H9 (cell line): ENCODE data around the gene S100A4. TPM values are rescaled to one million over a fixed set of nuclear protein-coding genes. Genes with fewer than 3 reads are reported as not detected.
A peak's percentile ranks its signal among the peaks of the same experiment; 100 is the strongest.

ENCODE experiments used
- DNase-seq: peaks from one replicate; pipeline ENCODE4 v3.0.0-alpha.2; 2017
- H2AFZ ChIP-seq: one replicate; pipeline ENCODE4 v1.6.1; 2013; ENCODE audit warnings: mild to moderate bottlenecking, low read length, control low read depth, moderate library complexity
- H2AK5ac ChIP-seq: 2 replicates; pipeline ENCODE4 v1.6.1; 2013; ENCODE audit warnings: low read length, control low read depth, mixed read lengths; ENCODE audit not compliant: insufficient read length
- H2BK120ac ChIP-seq: one replicate; pipeline ENCODE4 v1.6.1; 2013; ENCODE audit warnings: low read depth, mild to moderate bottlenecking, low read length, control low read depth, inconsistent platforms; ENCODE audit not compliant: poor library complexity, severe bottlenecking
- H2BK12ac ChIP-seq: 2 replicates; pipeline ENCODE4 v1.6.1; 2013; ENCODE audit warnings: low read length, control low read depth, mixed read lengths, low read depth; ENCODE audit not compliant: insufficient read length
- H2BK15ac ChIP-seq: 2 replicates; pipeline ENCODE4 v1.6.1; 2013; ENCODE audit warnings: low read depth, low read length, control low read depth
- H2BK20ac ChIP-seq: one replicate; pipeline ENCODE4 v1.6.1; 2013; ENCODE audit warnings: low read depth, mild to moderate bottlenecking, low read length, control low read depth, inconsistent platforms; ENCODE audit not compliant: poor library complexity, severe bottlenecking
- H2BK5ac ChIP-seq: 2 replicates; pipeline ENCODE4 v1.6.1; 2013; ENCODE audit warnings: low read length, control low read depth, mixed read lengths; ENCODE audit not compliant: insufficient read length
- H3K14ac ChIP-seq: 2 replicates; pipeline ENCODE4 v1.6.1; 2013; ENCODE audit warnings: low read length, control low read depth; ENCODE audit not compliant: insufficient read depth
- H3K18ac ChIP-seq: 2 replicates; pipeline ENCODE4 v1.6.1; 2013; ENCODE audit warnings: low read depth, mild to moderate bottlenecking, mixed read lengths, low read length, control low read depth; ENCODE audit not compliant: insufficient read length
- H3K23ac ChIP-seq: 2 replicates; pipeline ENCODE4 v1.6.1; 2013; ENCODE audit warnings: low read length, control low read depth, mixed read lengths, low read depth; ENCODE audit not compliant: insufficient read length
- H3K23me2 ChIP-seq: 2 replicates; pipeline ENCODE4 v1.6.1; 2013; ENCODE audit warnings: low read depth, mild to moderate bottlenecking, mixed read lengths, low read length, control low read depth; ENCODE audit not compliant: insufficient read length, poor library complexity, severe bottlenecking
- H3K27ac ChIP-seq: 2 replicates; pipeline ENCODE4 v1.5.1; 2013; ENCODE audit warnings: low read length, control low read depth, mixed read lengths, low read depth; ENCODE audit not compliant: insufficient read length
- H3K27me3 ChIP-seq: 2 replicates; pipeline ENCODE4 v1.6.1; 2013; ENCODE audit warnings: low read length, control low read depth, inconsistent platforms; ENCODE audit not compliant: insufficient read depth
- H3K4ac ChIP-seq: 2 replicates; pipeline ENCODE4 v1.6.1; 2013; ENCODE audit warnings: low read depth, mild to moderate bottlenecking, control low read depth, inconsistent platforms, low read length, moderate library complexity
- H3K4me1 ChIP-seq: 2 replicates; pipeline ENCODE4 v1.6.1; 2013; ENCODE audit warnings: low read length, control low read depth, inconsistent platforms; ENCODE audit not compliant: insufficient read depth
- H3K4me2 ChIP-seq: 2 replicates; pipeline ENCODE4 v1.6.1; 2013; ENCODE audit warnings: low read length, control low read depth, mixed read lengths; ENCODE audit not compliant: insufficient read length, insufficient read depth
- H3K56ac ChIP-seq: 2 replicates; pipeline ENCODE4 v1.6.1; 2013; ENCODE audit warnings: low read depth, mild to moderate bottlenecking, mixed read lengths, low read length, control low read depth; ENCODE audit not compliant: insufficient read length
- H3K79me1 ChIP-seq: 2 replicates; pipeline ENCODE4 v1.6.1; 2013; ENCODE audit warnings: low read depth, mild to moderate bottlenecking, moderate library complexity, low read length, control low read depth, inconsistent platforms; ENCODE audit not compliant: insufficient read depth, poor library complexity, severe bottlenecking
- H3K79me2 ChIP-seq: 2 replicates; pipeline ENCODE4 v1.6.1; 2013; ENCODE audit warnings: low read length, control low read depth, inconsistent platforms; ENCODE audit not compliant: insufficient read depth
- H3K9ac ChIP-seq: 2 replicates; pipeline ENCODE4 v1.6.1; 2013; ENCODE audit warnings: low read length, control low read depth, mixed read lengths; ENCODE audit not compliant: insufficient read length; ENCODE audit errors: extremely low read depth
- H3K9me3 ChIP-seq: one replicate; pipeline ENCODE4 v1.6.1; 2013; ENCODE audit warnings: low read depth, low read length, inconsistent platforms; ENCODE audit not compliant: control insufficient read depth
- H3T11ph ChIP-seq: one replicate; pipeline ENCODE4 v1.6.1; 2013; ENCODE audit warnings: mild to moderate bottlenecking, low read length, control low read depth, inconsistent platforms
- H4K20me1 ChIP-seq: one replicate; pipeline ENCODE4 v1.6.1; 2013; ENCODE audit not compliant: control insufficient read depth, insufficient read length, insufficient read depth
- H4K5ac ChIP-seq: 2 replicates; pipeline ENCODE4 v1.6.1; 2013; ENCODE audit warnings: low read depth, mild to moderate bottlenecking, mixed read lengths, low read length, control low read depth; ENCODE audit not compliant: insufficient read length
- H4K8ac ChIP-seq: replicated peaks from 2 replicates; pipeline ENCODE4 v1.6.1; 2013; ENCODE audit warnings: low read length, control low read depth, mixed read lengths, low read depth; ENCODE audit not compliant: insufficient read length
- H4K91ac ChIP-seq: 2 replicates; pipeline ENCODE4 v1.6.1; 2013; ENCODE audit warnings: low read depth, mild to moderate bottlenecking, moderate library complexity, mixed read lengths, low read length, control low read depth; ENCODE audit not compliant: insufficient read length
- H3K27ac Mint-ChIP-seq, 3 experiments: 2 replicates in 2 of 3; 3 replicates in 1 of 3; pipeline ENCODE4 v1.8.0; 2020 to 2021; ENCODE audit warnings: mixed read lengths in 3 of 3, mild to moderate bottlenecking in 1 of 3, moderate library complexity in 1 of 3
- H3K27me3 Mint-ChIP-seq: 2 replicates; pipeline ENCODE4 v1.8.0; 2021; ENCODE audit warnings: low read depth, mild to moderate bottlenecking, moderate library complexity, mixed read lengths
- H3K36me3 Mint-ChIP-seq, 3 experiments: 2 replicates in 2 of 3; 3 replicates in 1 of 3; pipeline ENCODE4 v1.8.0; 2020 to 2021; ENCODE audit warnings: low read depth in 3 of 3, mixed read lengths in 3 of 3; ENCODE audit not compliant: insufficient read depth in 1 of 3
- H3K4me1 Mint-ChIP-seq, 2 experiments: 2 replicates each; pipeline ENCODE4 v1.8.0; 2020; ENCODE audit warnings: mixed read lengths in 2 of 2
- H3K4me3 Mint-ChIP-seq, 2 experiments: 2 replicates in 1 of 2; 3 replicates in 1 of 2; pipeline ENCODE4 v1.8.0; 2020 to 2021; ENCODE audit warnings: mild to moderate bottlenecking in 2 of 2, mixed read lengths in 2 of 2, moderate library complexity in 1 of 2
- H3K9me3 Mint-ChIP-seq, 2 experiments: 2 replicates in 1 of 2; 3 replicates in 1 of 2; pipeline ENCODE4 v1.8.0; 2020; ENCODE audit warnings: mild to moderate bottlenecking in 2 of 2, mixed read lengths in 2 of 2, moderate library complexity in 1 of 2
- WGBS: extraction: QIAGEN DNeasy Blood & Tissue Kit; methylation state at CpG from one replicate; pipeline ENCODE4 v1.1.7; 2013; ENCODE audit warnings: missing lambda C conversion rate, low lambda C conversion rate, mixed read lengths; ENCODE audit not compliant: insufficient read length; ENCODE audit errors: extremely low coverage; 5-methylcytosine and 5-hydroxymethylcytosine counted together
- total RNA-seq: library from RNA; stranded (reverse); gene quantifications from 2 replicates; pipeline ENCODE4 v1.2.1, GENCODE V29; 2021
- TF ChIP-seq, protein P1 (sequence below): fragments of 200-600 bp; sonication (generic); conservative IDR thresholded peaks from 3 replicates; pipeline ENCODE4 v1.8.0; 2021; ENCODE audit warnings: antibody characterized with exemption, mild to moderate bottlenecking

The S100A4 gene
- total RNA-seq, 1 experiment from 2014 or later = 9.0 TPM

DNA sequence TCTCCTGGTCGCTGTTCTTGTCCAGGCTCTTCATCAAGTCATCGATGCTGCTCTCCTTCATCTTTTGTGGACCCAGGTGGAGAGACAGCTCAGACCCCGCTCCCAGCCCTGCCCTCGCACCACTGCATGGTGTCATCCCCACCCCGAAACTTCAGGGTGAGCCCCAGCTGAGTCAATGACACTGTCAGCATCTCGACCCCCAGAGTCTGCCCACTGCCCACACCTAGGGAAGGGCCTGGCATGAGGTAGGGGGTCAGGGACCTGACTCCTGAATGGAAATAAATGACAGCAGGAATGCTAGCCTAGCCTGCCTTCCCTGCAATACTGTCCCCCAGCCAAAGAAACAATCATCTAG lies 8.3 kb downstream of the S100A4 start:
- TF ChIP-seq, protein P1, sequence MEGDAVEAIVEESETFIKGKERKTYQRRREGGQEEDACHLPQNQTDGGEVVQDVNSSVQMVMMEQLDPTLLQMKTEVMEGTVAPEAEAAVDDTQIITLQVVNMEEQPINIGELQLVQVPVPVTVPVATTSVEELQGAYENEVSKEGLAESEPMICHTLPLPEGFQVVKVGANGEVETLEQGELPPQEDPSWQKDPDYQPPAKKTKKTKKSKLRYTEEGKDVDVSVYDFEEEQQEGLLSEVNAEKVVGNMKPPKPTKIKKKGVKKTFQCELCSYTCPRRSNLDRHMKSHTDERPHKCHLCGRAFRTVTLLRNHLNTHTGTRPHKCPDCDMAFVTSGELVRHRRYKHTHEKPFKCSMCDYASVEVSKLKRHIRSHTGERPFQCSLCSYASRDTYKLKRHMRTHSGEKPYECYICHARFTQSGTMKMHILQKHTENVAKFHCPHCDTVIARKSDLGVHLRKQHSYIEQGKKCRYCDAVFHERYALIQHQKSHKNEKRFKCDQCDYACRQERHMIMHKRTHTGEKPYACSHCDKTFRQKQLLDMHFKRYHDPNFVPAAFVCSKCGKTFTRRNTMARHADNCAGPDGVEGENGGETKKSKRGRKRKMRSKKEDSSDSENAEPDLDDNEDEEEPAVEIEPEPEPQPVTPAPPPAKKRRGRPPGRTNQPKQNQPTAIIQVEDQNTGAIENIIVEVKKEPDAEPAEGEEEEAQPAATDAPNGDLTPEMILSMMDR = no peak
- Histone ChIP-seq H3K79me2 (no peaks in the 10 kb centered on the region), H3K27me3 (no peaks in the 10 kb centered on the region; the same call in 1 of the 2 replicates), H4K8ac (no peak overlapping the region), H3K56ac (no peak overlapping the region), H3K9ac (no peak overlapping the region), H3K9me3 (no peaks in the 10 kb centered on the region), H2BK12ac (no peak overlapping the region), H2AK5ac (no peak overlapping the region), H4K20me1 (no peaks in the 10 kb centered on the region), H4K91ac (no peak overlapping the region), H3K4me1 (peaks cover 6% of the 10 kb centered on the region; the same call in 1 of the 2 replicates), H3K4ac (no peak overlapping the region), H2BK120ac (no peak overlapping the region), H3K14ac (no peak overlapping the region), H2BK20ac (no peak overlapping the region), H3K79me1 (no peaks in the 10 kb centered on the region), H3K23ac (no peak overlapping the region), H3K18ac (no peak overlapping the region), H2BK15ac (no peak overlapping the region), H3K4me2 (no peak overlapping the region), H4K5ac (no peak overlapping the region), H3T11ph (no peak overlapping the region), H2BK5ac (no peak overlapping the region), H3K23me2 (no peaks in the 10 kb centered on the region), H2AFZ (no peak overlapping the region), H3K27ac (no peak overlapping the region)
- H3K36me3 Mint-ChIP-seq = no peaks in the 10 kb centered on the region
- H3K27me3 Mint-ChIP-seq = peaks cover 1% of the 10 kb centered on the region
- no peak overlapping the region for H3K4me3 Mint-ChIP-seq
- no peaks in the 10 kb centered on the region for H3K9me3 Mint-ChIP-seq
- peak overlapping the region in 1 of 3 experiments; percentile 27; a peak in 1 of 7 replicates for H3K27ac Mint-ChIP-seq
- WGBS = no CpG with 5 or more reads among the region's 6 CpGs
- peaks cover 31 to 42% of the 10 kb centered on the region in 2 experiments for H3K4me1 Mint-ChIP-seq
- no peak for DNase-seq
